K562 (cell line): Measurements from ENCODE around the gene ENTREP3. TPM values are rescaled to one million over a fixed set of nuclear protein-coding genes. Genes with fewer than 3 reads are reported as not detected.
A peak's percentile ranks its signal among the peaks of the same experiment; 100 is the strongest.

ENCODE experiments used
- ATAC-seq: fragments of 200-7000 bp; cut with Tn5 transposase; 3 replicates; pipeline ENCODE4 v1.9.1; 2020; ENCODE audit warnings: moderate library complexity
- BruUV-seq: library from RNA; stranded (reverse); fragments of 400-500 nt; replicated peaks from 2 replicates; lab custom pipeline; 2021; lab: Mats Ljungman, UMichigan
- CTCF ChIA-PET: fragments of 300-600 bp; formaldehyde crosslinking; extraction: SDS; loops from one replicate; lab custom pipeline; 2021; ENCODE audit warnings: low intra/inter-chr PET ratio; lab: Yijun Ruan, JAX
- POLR2A ChIA-PET: fragments of 300-600, 350-650 bp; sonication (Branson Sonifier 250); formaldehyde crosslinking; extraction: SDS; loops from one replicate; lab custom pipeline; 2021; ENCODE audit warnings: antibody characterized with exemption, inconsistent platforms; lab: Yijun Ruan, JAX
- DNase-seq, 4 experiments: peaks; one replicate each; pipeline versions ENCODE4 v3.0.0 to v3.0.0-alpha.2; 2011 to 2018; ENCODE audit warnings: low spot score in 3 of 4, mixed read lengths in 3 of 4; ENCODE audit errors: extremely low read depth in 1 of 4
- FAIRE-seq: peaks from 2 replicates; lab custom pipeline; 2011; peaks lifted over from hg19 to GRCh38; lab: Jason Lieb, UNC
- H2AFZ ChIP-seq: 2 replicates; pipeline ENCODE4 v1.6.0; 2011; ENCODE audit warnings: low read depth, low read length, control low read depth, inconsistent platforms
- H3K27ac ChIP-seq: fragments of 200-600 bp; 3 replicates; pipeline ENCODE4 v1.8.0; 2011; ENCODE audit warnings: low read depth, mild to moderate bottlenecking, control low read depth, inconsistent platforms, low read length, moderate library complexity, mixed read lengths; ENCODE audit errors: extremely low read depth
- H3K27me3 ChIP-seq, 2 experiments: fragments of 300-600 bp in 1 of 2; 2 replicates in 1 of 2; 3 replicates in 1 of 2; pipeline versions ENCODE4 v1.6.0 to v1.8.0; 2011; ENCODE audit warnings: inconsistent platforms in 2 of 2, low read length in 2 of 2, mild to moderate bottlenecking in 1 of 2, mixed read lengths in 1 of 2, moderate library complexity in 1 of 2; ENCODE audit not compliant: control insufficient read depth in 2 of 2, insufficient read depth in 2 of 2
- H3K36me3 ChIP-seq: fragments of 300-600 bp; 3 replicates; pipeline ENCODE4 v1.8.0; 2011; ENCODE audit warnings: mild to moderate bottlenecking, low read length, inconsistent platforms; ENCODE audit not compliant: control insufficient read depth, insufficient read depth
- H3K4me1 ChIP-seq, 2 experiments: fragments of 200-600 bp in 1 of 2; replicated peaks in 1 of 2; 2 replicates in 1 of 2; 3 replicates in 1 of 2; pipeline versions ENCODE4 v1.5.1 to v1.8.0; 2011; ENCODE audit warnings: inconsistent platforms in 2 of 2, low read length in 2 of 2, mild to moderate bottlenecking in 1 of 2, mixed read lengths in 1 of 2, moderate library complexity in 1 of 2; ENCODE audit not compliant: control insufficient read depth in 2 of 2, insufficient read depth in 2 of 2
- H3K4me2 ChIP-seq: 2 replicates; pipeline ENCODE4 v1.6.1; 2011; ENCODE audit warnings: low read length, control low read depth, inconsistent platforms, mixed read lengths; ENCODE audit not compliant: insufficient read depth
- H3K4me3 ChIP-seq: fragments of 200-600 bp; sonication (generic), shearing (Covaris generic); 2 replicates; pipeline ENCODE4 v1.5.1; 2016; ENCODE audit warnings: control low read depth, inconsistent platforms
- H3K79me2 ChIP-seq: fragments of 200-600 bp; 3 replicates; pipeline ENCODE4 v1.8.0; 2011; ENCODE audit warnings: low read length, inconsistent platforms; ENCODE audit not compliant: control insufficient read depth, insufficient read depth
- H3K9ac ChIP-seq, 2 experiments: 2 replicates each; pipeline versions ENCODE4 v1.6.0 to v1.6.1; 2011; ENCODE audit warnings: low read depth in 2 of 2, low read length in 2 of 2, control low read depth in 1 of 2, inconsistent platforms in 1 of 2, mild to moderate bottlenecking in 1 of 2, mixed read lengths in 1 of 2; ENCODE audit not compliant: insufficient read depth in 1 of 2
- H3K9me1 ChIP-seq: one replicate; pipeline ENCODE4 v1.6.0; 2011; ENCODE audit warnings: inconsistent platforms, mild to moderate bottlenecking, low read length, moderate library complexity; ENCODE audit not compliant: control insufficient read depth, insufficient read depth
- H3K9me3 ChIP-seq: replicated peaks from 2 replicates; pipeline ENCODE4 v1.5.1; 2011; ENCODE audit warnings: low read depth, low read length, inconsistent platforms; ENCODE audit not compliant: control insufficient read depth, insufficient read depth
- H4K20me1 ChIP-seq: replicated peaks from 2 replicates; pipeline ENCODE4 v1.6.1; 2011; ENCODE audit warnings: low read length, inconsistent platforms, mixed read lengths; ENCODE audit not compliant: control insufficient read depth, insufficient read depth
- ATF1 ChIP-seq, 2 experiments: fragments of 450-650 bp in 1 of 2; IDR thresholded peaks; 2 replicates each; pipeline ENCODE4 v1.6.1; 2016; ENCODE audit warnings: missing compliant biosample characterization in 1 of 2, missing genetic modification characterization in 1 of 2
- ETS2 ChIP-seq: IDR thresholded peaks from 2 replicates; pipeline ENCODE4 v1.6.1; 2016; ENCODE audit warnings: borderline replicate concordance, missing genetic modification characterization, mild to moderate bottlenecking, moderate library complexity, missing compliant biosample characterization; ENCODE audit not compliant: poor library complexity, severe bottlenecking
- HINFP ChIP-seq: fragments of 450-650 bp; conservative IDR thresholded peaks from 2 replicates; pipeline ENCODE4 v1.6.1; 2016; ENCODE audit warnings: missing genetic modification characterization, low read depth, mild to moderate bottlenecking, control low read depth, missing compliant biosample characterization
- HNRNPK ChIP-seq: fragments of 200-400 bp; formaldehyde crosslinking; IDR thresholded peaks from one replicate; pipeline ENCODE4 v1.6.1; 2018; ENCODE audit warnings: mild to moderate bottlenecking, low read depth, low read length; ENCODE audit not compliant: poor library complexity, severe bottlenecking
- LEF1 ChIP-seq: fragments of 450-650 bp; IDR thresholded peaks from 2 replicates; pipeline ENCODE4 v1.6.1; 2016; ENCODE audit warnings: mild to moderate bottlenecking
- RBM15 ChIP-seq: fragments of 200-400 bp; formaldehyde crosslinking; IDR thresholded peaks from 2 replicates; pipeline ENCODE4 v1.6.1; 2018; ENCODE audit warnings: mild to moderate bottlenecking, low read length, moderate library complexity; ENCODE audit not compliant: insufficient read depth
- ZNF592 ChIP-seq: fragments of 450-650 bp; IDR thresholded peaks from 2 replicates; pipeline ENCODE4 v1.6.1; 2017; ENCODE audit warnings: antibody characterized with exemption, mild to moderate bottlenecking
- WGBS: fragments of 100-300 bp; shearing (Covaris generic); methylation state at CpG from one replicate; pipeline ENCODE4 v1.1.6; 2016; ENCODE audit warnings: low coverage, mixed read lengths; ENCODE audit not compliant: insufficient coverage; ENCODE audit errors: missing lambda C conversion rate; 5-methylcytosine and 5-hydroxymethylcytosine counted together
- in situ Hi-C: fragments of 300-500 bp; cut with MboI; formaldehyde crosslinking; loops from 4 replicates; pipeline ENCODE4 v1.15.0; 2018; ENCODE audit warnings: inconsistent platforms, mixed read lengths
- intact Hi-C: fragments of 100-400 bp; cut with micrococcal nuclease; formaldehyde crosslinking; loops from 2 replicates; pipeline ENCODE4 v1.14.2; 2022
- polyA plus RNA-seq, 8 experiments: library from polyadenylated mRNA; depleted of rRNA in 4 of 8; stranded (reverse) in 5 of 8; unstranded in 3 of 8; fragments of >200 nt; fragmentation: Nextera tagmentation in 2 of 8; fragmentation: Illumina TruSeq in 1 of 8; extraction: Ambion mirVana in 2 of 8; extraction: Trizol in 1 of 8; gene quantifications; 2 replicates each; pipeline versions ENCODE4 v1.2.1 to v1.2.3, GENCODE V29; 2011 to 2014; ENCODE audit warnings: inconsistent platforms in 1 of 8, missing spikeins in 1 of 8
- total RNA-seq, 7 experiments: library from RNA; depleted of rRNA in 6 of 7; stranded (reverse); fragments of >200 nt in 6 of 7; fragmentation: Illumina TruSeq in 2 of 7; extraction: Trizol in 2 of 7; gene quantifications; 2 replicates each; pipeline versions ENCODE4 v1.2.1 to v1.2.3, GENCODE V29; 2011 to 2021; ENCODE audit warnings: low replicate concordance in 1 of 7

ENTREP3 gene
- total and polyA plus RNA-seq, 9 of the 15 experiments (the other 6 are each of a cell fraction or from before 2014, with no cell fraction given): 1.9 to 41.8 (median 5.9) TPM

GRCh38 chr1:155228096-155228427 lies 27.2 kb downstream of the ENTREP3 start:
- Histone ChIP-seq H3K36me3 (no peaks in the 10 kb centered on the region; the same call in 2 of the 3 replicates), H2AFZ (peak overlapping the region; percentile 81), H3K9me1 (no peaks in the 10 kb centered on the region), H3K9me3 (no peaks in the 10 kb centered on the region), H3K4me3 (peak overlapping the region; percentile 51), H3K4me1 (peaks cover 30 to 46% of the 10 kb centered on the region in 2 experiments), H3K9ac (peak overlapping the region; percentile 74 to 83; a peak in 3 of 4 replicates), H4K20me1 (no peaks in the 10 kb centered on the region), H3K27ac (peak overlapping the region; percentile 78), H3K4me2 (peak overlapping the region; percentile 84), H3K79me2 (peaks cover 27% of the 10 kb centered on the region), H3K27me3 (no peaks in the 10 kb centered on the region)
- ATAC-seq: no peak
- intact Hi-C loops (no loop called here), in situ Hi-C loops (no loop called here)
- DNase-seq: no peak
- POLR2A ChIA-PET: interaction anchor here (0.6 to 0.7 kb wide), 2 partner anchors 16 to 112 kb away, joined by 3 read pairs; no protein-coding TSS in a partner anchor
- BruUV-seq: no TSS peak
- 39% methylated on average over 9 of the region's 9 CpGs for WGBS
- CTCF ChIA-PET: interaction anchor here (3.2 kb wide), 1 partner anchor 51 kb away, joined by 17 read pairs; no protein-coding TSS in a partner anchor
- FAIRE-seq: no peak
- TF ChIP-seq ETS2 (tag) (no peak), HINFP (tag) (no peak), ATF1 (CRISPR knock-in tag; IDR thresholded peaks at IDR 0.05) (no peak), ATF1 (tag; IDR thresholded peaks at IDR 0.05) (no peak), ZNF592 (0 out of 2 replicates have a peak, but pooled peaks have one; percentile 55), HNRNPK (no peak), RBM15 (no peak), LEF1 (no peak)
